Raji (cell line): ENCODE results near the gene HID1.

ENCODE experiments used
- POLR2A ChIP-seq: IDR thresholded peaks from 2 replicates; pipeline ENCODE4 v1.6.1; 2011; ENCODE audit warnings: low read depth, low read length, control low read depth; ENCODE audit not compliant: insufficient read depth

HID1 gene

GRCh38 chr17:74916851-74917199 lies 55.7 kb downstream of the HID1 start:
- no peak for TF ChIP-seq POLR2A

GRCh38 chr17:74916136-74916850 lies 56.3 kb downstream of the HID1 start:
- TF ChIP-seq POLR2A = no peak

DNA sequence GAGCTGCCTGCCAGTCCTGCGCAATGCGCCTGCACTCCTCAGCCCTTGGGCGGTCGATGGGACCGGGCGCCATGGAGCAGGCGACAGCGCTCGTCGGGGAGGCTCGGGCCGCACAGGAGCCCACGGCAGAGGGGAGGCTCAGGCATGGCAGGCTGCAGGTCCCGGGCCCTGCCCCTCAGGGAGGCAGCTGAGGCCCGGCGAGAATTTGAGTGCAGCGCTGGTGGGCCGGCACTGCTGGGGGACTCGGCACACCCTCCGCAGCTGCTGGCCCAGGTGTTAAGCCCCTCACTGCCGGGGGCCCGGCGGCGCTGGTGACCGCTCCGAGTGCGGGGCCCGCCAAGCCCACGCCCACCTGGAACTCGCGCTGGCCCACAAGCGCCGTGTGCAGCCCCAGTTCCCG lies 65.5 kb downstream of the HID1 start:
- TF ChIP-seq POLR2A = no peak

DNA sequence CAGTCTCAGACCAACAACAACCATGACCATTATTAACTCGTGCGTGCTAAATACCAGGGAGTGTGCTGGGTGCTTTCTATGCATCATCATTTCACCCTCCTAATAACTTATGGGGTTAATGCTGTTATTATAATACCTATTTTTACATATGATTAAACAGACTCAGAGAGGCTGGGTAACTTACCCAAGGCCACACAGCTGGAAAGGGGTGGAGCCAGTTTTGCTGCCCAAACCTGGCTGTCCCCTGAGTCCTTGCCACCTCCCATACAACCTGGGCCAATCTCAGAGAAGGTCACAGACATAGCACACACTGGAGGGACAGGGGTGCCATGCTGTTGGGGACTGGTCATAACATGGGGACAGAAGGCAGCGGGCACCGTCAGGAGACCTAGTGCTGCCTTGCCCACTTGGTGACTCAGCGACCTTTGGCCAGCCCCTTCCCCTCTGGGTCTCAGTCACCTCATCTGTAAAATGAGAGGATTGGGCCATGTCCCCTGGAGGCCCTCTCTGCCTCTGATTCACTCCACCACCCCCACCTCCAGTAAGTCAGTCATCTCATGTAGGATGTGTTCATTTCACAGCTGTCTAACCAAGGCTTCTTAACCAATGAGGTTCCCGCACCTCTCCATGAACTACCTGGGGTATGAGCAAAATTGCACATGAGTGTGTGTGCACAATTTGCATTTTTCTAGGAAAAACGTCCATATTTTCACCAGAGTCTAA lies 67.7 kb downstream of the HID1 start:
- TF ChIP-seq POLR2A = no peak

GRCh38 chr17:74903671-74904070 lies 68.9 kb downstream of the HID1 start:
- TF ChIP-seq POLR2A = no peak

DNA sequence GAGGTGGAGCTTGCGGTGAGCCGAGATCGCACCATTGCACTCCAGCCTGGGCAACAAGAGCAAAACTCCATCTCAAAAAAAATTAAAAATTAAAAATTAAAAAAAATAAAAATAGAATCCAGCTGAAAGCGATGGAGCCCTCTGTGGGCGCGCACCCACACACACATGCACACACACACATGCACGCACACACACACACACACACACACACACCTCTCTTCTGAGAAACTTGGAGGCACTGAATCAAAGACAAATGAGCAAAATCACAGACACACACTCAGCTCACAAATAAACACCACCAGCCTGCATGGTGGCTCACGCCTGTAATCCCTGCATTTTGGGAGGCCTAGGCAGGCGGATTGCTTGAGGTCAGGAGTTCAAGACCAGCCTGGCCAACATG lies 69.5 kb downstream of the HID1 start:
- TF ChIP-seq POLR2A = no peak

- no peak for TF ChIP-seq POLR2A
These were observed 71.0 kb downstream of the HID1 start for GRCh38 chr17:74901353-74902135.
